HG03432 (cell line): Measurements from ENCODE around the gene NCKAP5.

Source experiments
- ATAC-seq: cut with Tn5 transposase; IDR thresholded peaks from one replicate; pipeline ENCODE4 v1.9.1; 2021; ENCODE audit warnings: mild to moderate bottlenecking, moderate library complexity; ENCODE audit not compliant: unreplicated experiment

Gene NCKAP5

GRCh38 chr2:133123904-133124303 is 444.4 kb downstream of the NCKAP5 start:
- ATAC-seq, result no peak

GRCh38 chr2:133123393-133123792 is 444.9 kb downstream of the NCKAP5 start:
- no peak for ATAC-seq

- ATAC-seq, result no peak
Observed at GRCh38 chr2:133122529-133122928, 445.7 kb downstream of the NCKAP5 start.

- no peak for ATAC-seq
Observed at GRCh38 chr2:133120310-133120709, 448.0 kb downstream of the NCKAP5 start.

GRCh38 chr2:133110201-133110600 is 458.1 kb downstream of the NCKAP5 start:
- no peak for ATAC-seq

- ATAC-seq, result no peak
Observed at GRCh38 chr2:133109772-133110171, 458.5 kb downstream of the NCKAP5 start.

- ATAC-seq, result no peak
Observed at GRCh38 chr2:133107058-133107815, 461.0 kb downstream of the NCKAP5 start.

GRCh38 chr2:133104871-133105270 is 463.4 kb downstream of the NCKAP5 start:
- no peak for ATAC-seq

- ATAC-seq, result no peak
Observed at GRCh38 chr2:133098787-133099186, 469.5 kb downstream of the NCKAP5 start.

- ATAC-seq, result no peak
Observed at GRCh38 chr2:133097666-133098065, 470.6 kb downstream of the NCKAP5 start.

GRCh38 chr2:133092571-133092970 is 475.7 kb downstream of the NCKAP5 start:
- no peak for ATAC-seq

- no peak for ATAC-seq
Observed at GRCh38 chr2:133090358-133090757, 477.9 kb downstream of the NCKAP5 start.

- no peak for ATAC-seq
Observed at GRCh38 chr2:133086176-133086575, 482.1 kb downstream of the NCKAP5 start.

- ATAC-seq, result no peak
Observed at GRCh38 chr2:133085646-133086045, 482.6 kb downstream of the NCKAP5 start.

GRCh38 chr2:133082034-133082433 is 486.2 kb downstream of the NCKAP5 start:
- no peak for ATAC-seq

- no peak for ATAC-seq
Observed at GRCh38 chr2:133080822-133081221, 487.4 kb downstream of the NCKAP5 start.

GRCh38 chr2:133078667-133079411 is 489.4 kb downstream of the NCKAP5 start:
- ATAC-seq, result no peak

- ATAC-seq, result no peak
Observed at GRCh38 chr2:133077269-133077822, 490.9 kb downstream of the NCKAP5 start.

- no peak for ATAC-seq
Observed at GRCh38 chr2:133072837-133073694, 495.2 kb downstream of the NCKAP5 start.

- ATAC-seq, result no peak
Observed at GRCh38 chr2:133063775-133064174, 504.5 kb downstream of the NCKAP5 start.
